GM23248 (cell line): ENCODE measurements around the gene SIK2. TPM values are rescaled to one million over a fixed set of nuclear protein-coding genes. Genes with fewer than 3 reads are reported as not detected.
"Not testable (repeated sequence)": the region's sequence is repeated elsewhere in the genome, so short reads cannot be mapped to it uniquely, and the experiment has no call there.

ENCODE experiments used
- DNase-seq: peaks from one replicate; pipeline ENCODE4 v3.0.0-alpha.2; 2015
- H2AFZ ChIP-seq: fragments of 200-600 bp; sonication (generic); 2 replicates; pipeline ENCODE4 v1.6.1; 2016; ENCODE audit warnings: antibody characterized with exemption
- H3F3A ChIP-seq: fragments of 200-600 bp; sonication (generic); 2 replicates; pipeline ENCODE4 v1.6.1; 2016; ENCODE audit warnings: mild to moderate bottlenecking, antibody characterized with exemption, mixed run types; ENCODE audit not compliant: insufficient read depth
- H3K27ac ChIP-seq: fragments of 200-600 bp; sonication (generic); 2 replicates; pipeline ENCODE4 v1.5.1; 2016; ENCODE audit warnings: mild to moderate bottlenecking
- H3K27me3 ChIP-seq: fragments of 200-600 bp; sonication (generic); replicated peaks from 2 replicates; pipeline ENCODE4 v1.6.1; 2016; ENCODE audit warnings: mild to moderate bottlenecking; ENCODE audit not compliant: insufficient read depth
- H3K36me3 ChIP-seq: fragments of 200-600 bp; sonication (generic); 2 replicates; pipeline ENCODE4 v1.6.1; 2016; ENCODE audit warnings: low read depth, mild to moderate bottlenecking
- H3K4me1 ChIP-seq: fragments of 200-600 bp; sonication (generic); 2 replicates; pipeline ENCODE4 v1.6.1; 2016; ENCODE audit warnings: mild to moderate bottlenecking; ENCODE audit not compliant: insufficient read depth
- H3K4me2 ChIP-seq: fragments of 200-600 bp; sonication (generic); one replicate; pipeline ENCODE4 v1.6.1; 2016; ENCODE audit warnings: mild to moderate bottlenecking; ENCODE audit not compliant: unreplicated experiment
- H3K4me3 ChIP-seq: fragments of 200-600 bp; sonication (generic); 2 replicates; pipeline ENCODE4 v1.5.1; 2016; ENCODE audit warnings: mild to moderate bottlenecking
- H3K79me2 ChIP-seq: fragments of 200-600 bp; sonication (generic); 2 replicates; pipeline ENCODE4 v1.6.1; 2016; ENCODE audit warnings: mild to moderate bottlenecking; ENCODE audit not compliant: insufficient read depth
- H3K9ac ChIP-seq: fragments of 200-600 bp; sonication (generic); 2 replicates; pipeline ENCODE4 v1.6.1; 2016; ENCODE audit warnings: mild to moderate bottlenecking
- H3K9me2 ChIP-seq: fragments of 200-600 bp; sonication (generic); 2 replicates; pipeline ENCODE4 v1.6.1; 2016; ENCODE audit warnings: mixed run types, mild to moderate bottlenecking, moderate library complexity; ENCODE audit not compliant: insufficient read depth
- H3K9me3 ChIP-seq: fragments of 200-600 bp; sonication (generic); one replicate; pipeline ENCODE4 v1.6.1; 2017; ENCODE audit warnings: low read depth
- H4K20me1 ChIP-seq: fragments of 200-600 bp; sonication (generic); 2 replicates; pipeline ENCODE4 v1.6.0; 2016; ENCODE audit not compliant: insufficient read depth
- EZH2 ChIP-seq: fragments of 200-600 bp; sonication (generic); IDR thresholded peaks from 2 replicates; pipeline ENCODE4 v1.6.1; 2018; ENCODE audit warnings: antibody characterized with exemption, mild to moderate bottlenecking; ENCODE audit not compliant: insufficient read depth, poor library complexity, severe bottlenecking
- EZH2phosphoT487 ChIP-seq: fragments of 200-600 bp; sonication (generic); IDR thresholded peaks from 2 replicates; pipeline ENCODE4 v1.6.1; 2018; ENCODE audit warnings: antibody characterized with exemption, moderate library complexity, mild to moderate bottlenecking, low read depth; ENCODE audit not compliant: insufficient read depth
- WGBS, 2 experiments: methylation state at CpG; one replicate each; pipeline ENCODE4 v1.1.6; 2015 to 2017; ENCODE audit warnings: low lambda C conversion rate in 2 of 2, low coverage in 1 of 2; ENCODE audit errors: missing lambda C conversion rate in 2 of 2; 5-methylcytosine and 5-hydroxymethylcytosine counted together
- in situ Hi-C: fragments of 300-500 bp; cut with MboI; formaldehyde crosslinking; loops from 2 replicates; pipeline ENCODE4 v1.15.0; 2020
- polyA plus RNA-seq: library from polyadenylated mRNA; unstranded; fragments of >200 nt; fragmentation: Nextera tagmentation; extraction: Ambion mirVana; gene quantifications from 2 replicates; pipeline ENCODE4 v1.2.1, GENCODE V29; 2016
- total RNA-seq: library from RNA; depleted of rRNA; stranded (reverse); fragments of >200 nt; shearing (Covaris generic); gene quantifications from 2 replicates; pipeline ENCODE4 v1.2.3, GENCODE V29; 2014

SIK2 gene
- total and polyA plus RNA-seq, 2 experiments from 2014 or later: 5.9 to 14.8 TPM

- WGBS, 2 experiments: 66 to 74% methylated on average over 4 of the region's 4 CpGs
- Histone ChIP-seq H3K36me3 (no peaks in the 10 kb centered on the region), H3K9me3 (no peaks in the 10 kb centered on the region), H3K4me2 (no peak overlapping the region), H3K9ac (no peak overlapping the region), H3K4me1 (peaks cover 12% of the 10 kb centered on the region; the same call in 1 of the 2 replicates), H3K9me2 (no peaks in the 10 kb centered on the region), H4K20me1 (no peaks in the 10 kb centered on the region), H3K4me3 (no peak overlapping the region), H3K79me2 (peaks cover 5% of the 10 kb centered on the region), H3K27ac (no peak overlapping the region), H3F3A (peaks cover 10% of the 10 kb centered on the region), H3K27me3 (no peaks in the 10 kb centered on the region), H2AFZ (no peak overlapping the region)
- DNase-seq: no peak
- in situ Hi-C loops: loop anchor here (10.0 kb wide), 1 partner anchor 316 kb away; no protein-coding TSS in a partner anchor
- TF ChIP-seq EZH2 (no peak), EZH2phosphoT487 (no peak)
Observed at GRCh38 chr11:111770581-111771134, 168.4 kb downstream of the SIK2 start.

GRCh38 chr11:111771205-111771604, 169.0 kb downstream of the SIK2 start:
- Histone ChIP-seq H3K4me1 (peaks cover 12% of the 10 kb centered on the region; the same call in 1 of the 2 replicates), H3F3A (peaks cover 10% of the 10 kb centered on the region)
- not testable (repeated sequence) for H3K9me2 ChIP-seq, H3K4me3 ChIP-seq, H3K36me3 ChIP-seq, H2AFZ ChIP-seq, H3K9me3 ChIP-seq, H3K27me3 ChIP-seq, H4K20me1 ChIP-seq, H3K27ac ChIP-seq, H3K4me2 ChIP-seq, H3K9ac ChIP-seq, DNase-seq, H3K79me2 ChIP-seq
- in situ Hi-C loops: loop anchor here (10.0 kb wide), 1 partner anchor 316 kb away; no protein-coding TSS in a partner anchor
- WGBS, 2 experiments: 82 to 94% methylated on average over 5 of the region's 5 CpGs

GRCh38 chr11:111772535-111772934, 170.3 kb downstream of the SIK2 start:
- TF ChIP-seq EZH2: no peak
- TF ChIP-seq EZH2phosphoT487: no peak
- Histone ChIP-seq H4K20me1 (no peaks in the 10 kb centered on the region), H3K4me1 (0 out of 2 replicates have a peak, but pooled peaks cover 8% of the 10 kb centered on the region), H3K9me3 (no peaks in the 10 kb centered on the region), H3K9ac (no peak overlapping the region), H3K4me3 (no peak overlapping the region), H3K4me2 (no peak overlapping the region), H3K9me2 (no peaks in the 10 kb centered on the region), H3F3A (no peaks in the 10 kb centered on the region), H3K79me2 (no peaks in the 10 kb centered on the region), H3K36me3 (no peaks in the 10 kb centered on the region), H3K27me3 (no peaks in the 10 kb centered on the region), H3K27ac (no peak overlapping the region), H2AFZ (no peak overlapping the region)
- WGBS, 2 experiments: 88 to 93% methylated on average over 2 of the region's 2 CpGs
- DNase-seq: no peak
- in situ Hi-C loops: loop anchor here (10.0 kb wide), 1 partner anchor 318 kb away; no protein-coding TSS in a partner anchor

- Histone ChIP-seq H3K4me1 (0 out of 2 replicates have a peak, but pooled peaks cover 8% of the 10 kb centered on the region), H4K20me1 (no peaks in the 10 kb centered on the region), H3K4me3 (no peak overlapping the region), H3K79me2 (no peaks in the 10 kb centered on the region), H3K4me2 (no peak overlapping the region), H3K27ac (no peak overlapping the region), H3K36me3 (no peaks in the 10 kb centered on the region), H3K9ac (no peak overlapping the region), H3K9me3 (no peaks in the 10 kb centered on the region), H2AFZ (no peak overlapping the region), H3K27me3 (no peaks in the 10 kb centered on the region), H3F3A (no peaks in the 10 kb centered on the region), H3K9me2 (no peaks in the 10 kb centered on the region)
- TF ChIP-seq EZH2phosphoT487: no peak
- TF ChIP-seq EZH2: no peak
- peak; percentile 21 for DNase-seq
- WGBS, 2 experiments: 68 to 69% methylated on average over 6 of the region's 6 CpGs
- in situ Hi-C loops: loop anchor here (10.0 kb wide), 1 partner anchor 320 kb away; no protein-coding TSS in a partner anchor
Observed at GRCh38 chr11:111774955-111775710, 172.9 kb downstream of the SIK2 start.
